ENCODE results near the gene TIMMDC1. TPM values are rescaled to one million over a fixed set of nuclear protein-coding genes. Genes with fewer than 3 reads are reported as not detected.
A peak's percentile ranks its signal among the peaks of the same experiment; 100 is the strongest.

TIMMDC1 gene
- total and polyA plus RNA-seq, 2 of the 4 experiments (the other 2 are of a cell fraction): 52.5 to 56.6 TPM

DNA sequence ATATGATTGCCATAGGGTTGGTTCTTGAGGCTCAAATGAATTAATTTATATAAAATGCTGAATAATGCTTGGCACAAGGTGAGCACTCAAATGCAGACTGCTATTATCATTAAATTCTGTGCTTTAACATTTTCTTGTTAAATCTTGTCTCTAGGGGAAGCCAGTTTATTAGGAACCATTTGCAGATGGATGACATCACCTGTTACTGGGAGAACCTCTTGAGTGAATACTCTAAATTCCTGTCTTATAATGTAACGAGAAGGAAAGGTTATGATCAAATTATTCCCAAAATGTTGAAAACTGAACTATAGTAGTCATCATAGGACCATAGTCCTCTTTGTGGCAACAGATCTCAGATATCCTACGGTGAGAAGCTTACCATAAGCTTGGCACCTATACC lies 6.2 kb upstream of the TIMMDC1 start:
- no peak for ATAC-seq (ENCODE audit: low read depth)

More for the DNA sequence above, 6.2 kb upstream of the TIMMDC1 start:
- Histone ChIP-seq H3K4me1 (ENCODE audit: control insufficient read depth, insufficient read depth, low read length) (no peaks in the 10 kb centered on the region), H4K8ac (ENCODE audit: low read depth in 2 of 2, low read length in 2 of 2) (no peak overlapping the region), H3K23ac (ENCODE audit: low read depth, low read length) (no peak overlapping the region), H3K9ac (ENCODE audit: low read depth, low read length) (no peak overlapping the region), H3K4me3 (ENCODE audit: insufficient read depth, low read depth, low read length) (no peak overlapping the region), H2AK5ac (ENCODE audit: low read depth, low read length) (no peak overlapping the region), H3K14ac (replicated peaks; ENCODE audit: low read depth, low read length) (no peak overlapping the region), H2BK5ac (ENCODE audit: low read depth, low read length, poor library complexity, severe bottlenecking) (no peak overlapping the region), H3K27me3 (ENCODE audit: control insufficient read depth, insufficient read depth, low read length) (no peaks in the 10 kb centered on the region), H2BK120ac (ENCODE audit: low read depth, low read length) (no peak overlapping the region), H2AK9ac (replicated peaks; ENCODE audit: low read depth, low read length, poor library complexity) (no peak overlapping the region), H3K9me3 (ENCODE audit: control insufficient read depth, insufficient read depth, low read length) (no peaks in the 10 kb centered on the region), H3K4ac (ENCODE audit: low read depth, low read length) (no peak overlapping the region), H3K18ac (ENCODE audit: low read depth, low read length) (no peak overlapping the region), H3K9me1 (ENCODE audit: insufficient read depth, low read length) (no peaks in the 10 kb centered on the region), H3K56ac (ENCODE audit: extremely low read depth, insufficient read depth, low read length) (no peak overlapping the region), H4K5ac (ENCODE audit: low read depth, low read length) (no peak overlapping the region), H3K36me3 (ENCODE audit: control insufficient read depth, insufficient read depth, low read length) (no peaks in the 10 kb centered on the region), H3K27ac (ENCODE audit: insufficient read depth, low read length) (no peak overlapping the region), H2BK15ac (ENCODE audit: low read depth, low read length) (no peak overlapping the region), H3K4me2 (ENCODE audit: low read depth, low read length) (no peak overlapping the region), H2BK20ac (ENCODE audit: low read depth, low read length) (no peak overlapping the region), H3K79me1 (ENCODE audit: low read depth in 1 of 2, low read length in 2 of 2) (peaks cover 1 to 2% of the 10 kb centered on the region in 2 experiments; a peak in 1 of 4 replicates), H2AFZ (replicated peaks; ENCODE audit: low read length, poor library complexity) (no peak overlapping the region), H4K91ac (ENCODE audit: insufficient read depth, low read depth, low read length) (no peak overlapping the region), H4K20me1 (ENCODE audit: insufficient read depth, low read length) (no peaks in the 10 kb centered on the region)
- ChIA-PET CTCF (no interaction called here), POLR2A (ENCODE audit: unreplicated experiment) (no interaction called here)
- BruUV-seq (replicated peaks): no TSS peak
- no peak for DNase-seq
- TF ChIP-seq ELK1 (IDR thresholded peaks at IDR 0.05; ENCODE audit: borderline replicate concordance, low read depth, low read length): no peak
- TF ChIP-seq POLR2A (IDR thresholded peaks at IDR 0.05; ENCODE audit: low read depth, low read length): no peak
- no peak for TF ChIP-seq CHD1 (IDR thresholded peaks at IDR 0.05; ENCODE audit: low read depth, low read length)
- no peak for TF ChIP-seq RAD21 (IDR thresholded peaks at IDR 0.05; ENCODE audit: low read length)
- peak; percentile 87 for TF ChIP-seq RFX5 (IDR thresholded peaks at IDR 0.05; ENCODE audit: low read depth, low read length)
- dilution Hi-C loops (cut with HindIII; ENCODE audit: low sequenced_read_pairs, unreplicated experiment) (no loop called here), intact Hi-C loops (cut with micrococcal nuclease) (no loop called here), in situ Hi-C loops (cut with MboI; ENCODE audit: low sequenced_read_pairs) (no loop called here)
- no CpG with 5 or more reads among the region's 2 CpGs for WGBS, 2 experiments (ENCODE audit: extremely low coverage in 2 of 2, insufficient read length in 1 of 2)

All from IMR-90 (cell line).